SKM-1 (cell line): ENCODE results near the gene IFI27.

Source experiments
- DNase-seq: peaks from one replicate; lab custom pipeline; 2025; ENCODE audit not compliant: unreplicated experiment; lab: John Stamatoyannopoulos, UW

The IFI27 gene

GRCh38 chr14:94124582-94125377, 14.2 kb downstream of the IFI27 start:
- no peak for DNase-seq

- DNase-seq = no peak
Measured at GRCh38 chr14:94125659-94126418, 15.3 kb downstream of the IFI27 start.

GRCh38 chr14:94126419-94126677, 15.8 kb downstream of the IFI27 start:
- no peak for DNase-seq

- DNase-seq = no peak
Measured at GRCh38 chr14:94126800-94127199, 16.3 kb downstream of the IFI27 start.

GRCh38 chr14:94127330-94127729, 16.8 kb downstream of the IFI27 start:
- no peak for DNase-seq

- no peak for DNase-seq
Measured at GRCh38 chr14:94128216-94128839, 17.8 kb downstream of the IFI27 start.

GRCh38 chr14:94129111-94129757, 18.7 kb downstream of the IFI27 start, which contains the start of gene IFI27L2:
Gene IFI27L2 (minus strand): TSS chr14:94129604. CDS start chr14:94129564, 40 bp downstream.
- no peak for DNase-seq

- DNase-seq = no peak
Measured at GRCh38 chr14:94129758-94130414, 19.4 kb downstream of the IFI27 start.

- DNase-seq = peak; percentile 10
Measured at GRCh38 chr14:94132285-94132887, 21.9 kb downstream of the IFI27 start.

GRCh38 chr14:94135476-94135875, 24.9 kb downstream of the IFI27 start:
- no peak for DNase-seq

GRCh38 chr14:94136575-94137331, 26.2 kb downstream of the IFI27 start:
- peak; percentile 7 for DNase-seq

- DNase-seq = no peak
Measured at GRCh38 chr14:94138251-94138650, 27.7 kb downstream of the IFI27 start.

GRCh38 chr14:94139006-94139405, 28.5 kb downstream of the IFI27 start:
- DNase-seq = no peak

GRCh38 chr14:94139421-94139820, 28.9 kb downstream of the IFI27 start:
- DNase-seq = no peak

- no peak for DNase-seq
Measured at GRCh38 chr14:94142247-94142646, 31.7 kb downstream of the IFI27 start.

- DNase-seq = no peak
Measured at GRCh38 chr14:94142836-94143235, 32.3 kb downstream of the IFI27 start.

- no peak for DNase-seq
Measured at GRCh38 chr14:94143239-94143638, 32.7 kb downstream of the IFI27 start.

GRCh38 chr14:94143711-94144110, 33.2 kb downstream of the IFI27 start:
- no peak for DNase-seq

- peak; percentile 4 for DNase-seq
Measured at GRCh38 chr14:94144765-94145164, 34.2 kb downstream of the IFI27 start.
